ENCODE data around the gene PTPRG.

GRCh38 chr3:61868499-61868898, 307.1 kb downstream of the PTPRG start:
- no peak for TF ChIP-seq CTCF (IDR thresholded peaks at IDR 0.05 in 4 of 5, conservative IDR thresholded peaks at IDR 0.05 in 1 of 5)
- no peak for TF ChIP-seq POLR2A (IDR thresholded peaks at IDR 0.05)
